B cell (primary cell): ENCODE measurements around the gene WDR90. TPM values are rescaled to one million over a fixed set of nuclear protein-coding genes. Genes with fewer than 3 reads are reported as not detected.
A peak's percentile ranks its signal among the peaks of the same experiment; 100 is the strongest.

Source experiments
- ATAC-seq: fragments of 200-7000 bp; cut with Tn5 transposase; one replicate; pipeline ENCODE4 v1.10.0; 2021; ENCODE audit warnings: low read depth, mild to moderate bottlenecking, moderate number of reproducible peaks, moderate library complexity
- CTCF ChIA-PET: fragments of 350-600 bp; sonication (Branson Sonifier 250); formaldehyde crosslinking; loops from one replicate; lab custom pipeline; 2021; ENCODE audit warnings: antibody characterized with exemption, inconsistent platforms; lab: Charles Lee
- POLR2A ChIA-PET: fragments of 350-600 bp; sonication (Branson Sonifier 250); formaldehyde crosslinking; loops from one replicate; lab custom pipeline; 2021; ENCODE audit warnings: antibody characterized with exemption; lab: Charles Lee
- DNase-seq: peaks from one replicate; pipeline ENCODE4 v3.0.0; 2013
- H2AFZ ChIP-seq: 2 replicates; pipeline ENCODE4 v1.6.1; 2012; ENCODE audit warnings: mild to moderate bottlenecking, low read depth, low read length; ENCODE audit not compliant: insufficient read depth, poor library complexity, severe bottlenecking
- H3K27ac ChIP-seq, 2 donors: 1 replicate in 1 of 2; 2 replicates in 1 of 2; pipeline ENCODE4 v1.5.1; 2012 to 2013; ENCODE audit warnings: low read length in 2 of 2, mild to moderate bottlenecking in 2 of 2, moderate library complexity in 1 of 2
- H3K27me3 ChIP-seq, 4 experiments: fragments of 200-600 bp in 1 of 4; sonication (generic) in 1 of 4; replicated peaks in 1 of 4; 1 replicate in 2 of 4; 2 replicates in 2 of 4; pipeline versions ENCODE4 v1.6.1 to v1.7.0; 2013 to 2016; ENCODE audit warnings: low read length in 3 of 4, mild to moderate bottlenecking in 2 of 4, mixed read lengths in 1 of 4, moderate library complexity in 1 of 4; ENCODE audit not compliant: insufficient read depth in 4 of 4, control insufficient read depth in 3 of 4; ENCODE audit errors: control extremely low read depth in 1 of 4
- H3K36me3 ChIP-seq, 2 experiments: replicated peaks in 1 of 2; 1 replicate in 1 of 2; 2 replicates in 1 of 2; pipeline versions ENCODE4 v1.6.1 to v1.7.1; 2013; ENCODE audit warnings: low read length in 1 of 2; ENCODE audit not compliant: insufficient read depth in 2 of 2, control insufficient read depth in 1 of 2; ENCODE audit errors: control extremely low read depth in 1 of 2, extremely low read depth in 1 of 2
- H3K4me1 ChIP-seq, 2 donors: fragments of 200-600 bp in 1 of 2; sonication (generic) in 1 of 2; 1 replicate in 1 of 2; 2 replicates in 1 of 2; pipeline versions ENCODE4 v1.5.1 to v1.6.1; 2013 to 2017; ENCODE audit warnings: low read length in 2 of 2; ENCODE audit not compliant: control insufficient read depth in 2 of 2, insufficient read depth in 2 of 2
- H3K4me2 ChIP-seq: replicated peaks from 2 replicates; pipeline ENCODE3; 2012; ENCODE audit warnings: mild to moderate bottlenecking, low read depth, low read length; ENCODE audit not compliant: poor library complexity, severe bottlenecking
- H3K4me3 ChIP-seq, 5 experiments: fragments of 200-600 bp in 1 of 5; sonication (generic) in 1 of 5; 1 replicate in 3 of 5; 2 replicates in 2 of 5; pipeline versions ENCODE4 v1.5.1 to v1.7.0; 2011 to 2016; ENCODE audit warnings: low read length in 4 of 5, mild to moderate bottlenecking in 4 of 5, low read depth in 2 of 5, control low read depth in 1 of 5, moderate library complexity in 1 of 5; ENCODE audit not compliant: insufficient read depth in 1 of 5; ENCODE audit errors: control extremely low read depth in 1 of 5, extremely low read depth in 1 of 5
- H3K79me2 ChIP-seq: fragments of 200-600 bp; sonication (generic); one replicate; pipeline ENCODE4 v1.6.0; 2016; ENCODE audit warnings: low read length; ENCODE audit not compliant: control insufficient read depth, insufficient read depth
- H3K9ac ChIP-seq: fragments of 200-600 bp; sonication (generic); 2 replicates; pipeline ENCODE4 v1.6.1; 2017; ENCODE audit warnings: mild to moderate bottlenecking, low read length, moderate library complexity
- H3K9me3 ChIP-seq, 3 donors: one replicate each; pipeline versions ENCODE4 v1.6.1 to v1.7.1; 2013; ENCODE audit warnings: low read length in 2 of 3; ENCODE audit not compliant: control insufficient read depth in 2 of 3, insufficient read depth in 1 of 3; ENCODE audit errors: control extremely low read depth in 1 of 3
- H4K20me1 ChIP-seq: 2 replicates; pipeline ENCODE4 v1.6.0; 2012; ENCODE audit warnings: mild to moderate bottlenecking, low read length; ENCODE audit not compliant: insufficient read depth, control insufficient read depth, poor library complexity, severe bottlenecking
- H3K27ac Mint-ChIP-seq: one replicate; pipeline ENCODE4 v1.8.0; 2021; ENCODE audit warnings: mixed read lengths
- H3K27me3 Mint-ChIP-seq: one replicate; pipeline ENCODE4 v1.8.0; 2021; ENCODE audit warnings: mixed read lengths
- H3K4me1 Mint-ChIP-seq: one replicate; pipeline ENCODE4 v1.8.0; 2021; ENCODE audit warnings: mixed read lengths
- H3K4me3 Mint-ChIP-seq: one replicate; pipeline ENCODE4 v1.8.0; 2021; ENCODE audit warnings: mixed read lengths
- H3K9me3 Mint-ChIP-seq: one replicate; pipeline ENCODE4 v1.8.0; 2022; ENCODE audit warnings: mixed read lengths; ENCODE audit not compliant: insufficient read depth
- EZH2 ChIP-seq: IDR thresholded peaks from 2 replicates; pipeline ENCODE4 v1.6.1; 2012; ENCODE audit warnings: borderline replicate concordance, low read depth, mild to moderate bottlenecking, moderate library complexity, low read length; ENCODE audit not compliant: insufficient read depth, poor library complexity, severe bottlenecking
- WGBS: methylation state at CpG from one replicate; pipeline ENCODE4 v1.1.5; 2013; ENCODE audit warnings: missing lambda C conversion rate; ENCODE audit not compliant: insufficient coverage; 5-methylcytosine and 5-hydroxymethylcytosine counted together
- intact Hi-C: fragments of 100-400 bp; cut with micrococcal nuclease; formaldehyde crosslinking; loops from one replicate; pipeline ENCODE4 v1.10.0; 2022
- polyA plus RNA-seq: library from polyadenylated mRNA; depleted of rRNA; stranded (reverse); fragments of >200 nt; gene quantifications from 2 replicates; pipeline ENCODE4 v1.2.3, GENCODE V29; 2012
- total RNA-seq, 2 donors: library from RNA; stranded (reverse); fragments of 120-200 nt in 1 of 2; gene quantifications; 1 replicate in 1 of 2; 2 replicates in 1 of 2; pipeline versions ENCODE4 v1.2.3 to v1.2.4, GENCODE V29; 2013 to 2022
- TF ChIP-seq, protein P1 (sequence below): fragments of 200-600 bp; IDR thresholded peaks from one replicate; pipeline ENCODE4 v1.8.0; 2022; ENCODE audit warnings: antibody characterized with exemption, mild to moderate bottlenecking

WDR90 gene
- total and polyA plus RNA-seq, 2 donors (not counting 1 experiment from before 2014, with no cell fraction given): 23.1 to 34.7 TPM

DNA sequence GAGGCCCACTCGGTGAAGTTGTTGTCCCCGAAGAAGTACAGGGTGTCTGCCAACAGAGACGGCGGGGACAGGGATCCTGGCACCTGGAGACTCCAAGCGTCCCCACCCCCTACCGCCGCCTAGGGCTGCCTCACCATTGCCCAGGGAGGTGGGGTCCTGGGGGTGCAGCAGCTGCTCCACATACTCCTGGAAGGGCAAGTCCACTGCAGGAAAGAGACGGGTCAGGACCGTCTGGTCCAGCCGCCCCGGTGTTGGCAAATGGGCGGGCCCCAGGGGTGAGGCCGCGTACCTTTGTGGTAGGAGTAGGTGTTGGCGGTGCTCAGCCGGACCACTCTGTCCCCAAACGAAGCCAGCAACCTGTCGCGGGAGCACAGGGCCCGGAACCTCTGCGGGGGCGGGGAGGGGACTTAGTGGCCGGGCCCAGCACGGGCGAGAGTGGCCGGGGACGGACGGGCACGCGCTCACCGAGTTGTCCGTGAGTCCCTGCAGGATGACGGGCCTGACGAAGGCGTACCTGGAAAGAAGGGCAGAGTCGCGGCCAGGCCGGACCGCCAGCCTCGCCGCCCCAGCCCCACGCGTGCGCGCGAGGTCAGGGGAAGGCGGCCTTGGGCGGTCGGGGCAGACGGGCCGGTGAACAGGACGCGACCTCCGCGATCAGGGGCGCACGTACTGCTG is 34.4 kb downstream of the WDR90 start:
- no peaks in the 10 kb centered on the region for H3K9me3 Mint-ChIP-seq
- WGBS: 26% methylated on average over 56 of the region's 57 CpGs
- Histone ChIP-seq H3K79me2 (peaks cover 37% of the 10 kb centered on the region), H3K4me1 (peaks cover 28 to 49% of the 10 kb centered on the region in 2 donors), H4K20me1 (peaks cover 31% of the 10 kb centered on the region), H3K4me3 (peak overlapping the region in 4 of 5 experiments; percentile 29 to 72 (median 63)), H3K27ac (peak overlapping the region in 1 of 2 donors; percentile 89), H3K9me3 (no peaks in the 10 kb centered on the region), H3K36me3 (peaks cover 0 to 27% of the 10 kb centered on the region in 2 experiments), H2AFZ (peak overlapping the region; percentile 73), H3K27me3 (no peaks in the 10 kb centered on the region), H3K4me2 (peak overlapping the region; percentile 97), H3K9ac (peak overlapping the region; percentile 73)
- intact Hi-C loops: loop anchor here (1.0 to 5.0 kb wide), 6 partner anchors 15 to 57 kb away; partner anchors contain the start of genes ANTKMT, CIAO3, MCRIP2 and RHOT2
- peak overlapping the region; percentile 46 for H3K27ac Mint-ChIP-seq
- no peak for ATAC-seq
- peak overlapping the region; percentile 80 for H3K4me3 Mint-ChIP-seq
- no peak for DNase-seq
- ChIA-PET CTCF (interaction anchor here (0.8 to 0.9 kb wide), 2 partner anchors 20 to 37 kb away, joined by 3 read pairs; partner anchors contain the start of gene ANTKMT), POLR2A (interaction anchor here (0.6 to 1.4 kb wide), 3 partner anchors 16 to 37 kb away, joined by 3 to 4 read pairs (median 3); partner anchors contain the start of genes ANTKMT and RHOT2)
- TF ChIP-seq EZH2: no peak
- TF ChIP-seq, protein P1, sequence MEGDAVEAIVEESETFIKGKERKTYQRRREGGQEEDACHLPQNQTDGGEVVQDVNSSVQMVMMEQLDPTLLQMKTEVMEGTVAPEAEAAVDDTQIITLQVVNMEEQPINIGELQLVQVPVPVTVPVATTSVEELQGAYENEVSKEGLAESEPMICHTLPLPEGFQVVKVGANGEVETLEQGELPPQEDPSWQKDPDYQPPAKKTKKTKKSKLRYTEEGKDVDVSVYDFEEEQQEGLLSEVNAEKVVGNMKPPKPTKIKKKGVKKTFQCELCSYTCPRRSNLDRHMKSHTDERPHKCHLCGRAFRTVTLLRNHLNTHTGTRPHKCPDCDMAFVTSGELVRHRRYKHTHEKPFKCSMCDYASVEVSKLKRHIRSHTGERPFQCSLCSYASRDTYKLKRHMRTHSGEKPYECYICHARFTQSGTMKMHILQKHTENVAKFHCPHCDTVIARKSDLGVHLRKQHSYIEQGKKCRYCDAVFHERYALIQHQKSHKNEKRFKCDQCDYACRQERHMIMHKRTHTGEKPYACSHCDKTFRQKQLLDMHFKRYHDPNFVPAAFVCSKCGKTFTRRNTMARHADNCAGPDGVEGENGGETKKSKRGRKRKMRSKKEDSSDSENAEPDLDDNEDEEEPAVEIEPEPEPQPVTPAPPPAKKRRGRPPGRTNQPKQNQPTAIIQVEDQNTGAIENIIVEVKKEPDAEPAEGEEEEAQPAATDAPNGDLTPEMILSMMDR: no peak
- no peaks in the 10 kb centered on the region for H3K27me3 Mint-ChIP-seq
- peaks cover 32% of the 10 kb centered on the region for H3K4me1 Mint-ChIP-seq
